Prostate gland (tissue), 2 donors: ENCODE measurements around the gene PLXDC1.

Experiments used
- POLR2A ChIP-seq: fragments of 450-650 bp; IDR thresholded peaks from one replicate; pipeline ENCODE4 v1.6.1; 2016; ENCODE audit warnings: antibody characterized with exemption, mild to moderate bottlenecking
- POLR2AphosphoS5 ChIP-seq: sonication (generic); formaldehyde crosslinking; IDR thresholded peaks from one replicate; pipeline ENCODE4 v1.6.1; 2017; ENCODE audit warnings: antibody characterized with exemption
- TF ChIP-seq, protein P1 (sequence below), 4 experiments: fragments of 200-600 bp in 2 of 4; fragments of 450-650 bp in 2 of 4; sonication (generic) in 2 of 4; IDR thresholded peaks; 1 replicate in 3 of 4; 2 replicates in 1 of 4; pipeline ENCODE4 v1.5.1; 2016 to 2019; ENCODE audit warnings: antibody characterized with exemption in 4 of 4, mild to moderate bottlenecking in 2 of 4, moderate library complexity in 2 of 4

DNA sequence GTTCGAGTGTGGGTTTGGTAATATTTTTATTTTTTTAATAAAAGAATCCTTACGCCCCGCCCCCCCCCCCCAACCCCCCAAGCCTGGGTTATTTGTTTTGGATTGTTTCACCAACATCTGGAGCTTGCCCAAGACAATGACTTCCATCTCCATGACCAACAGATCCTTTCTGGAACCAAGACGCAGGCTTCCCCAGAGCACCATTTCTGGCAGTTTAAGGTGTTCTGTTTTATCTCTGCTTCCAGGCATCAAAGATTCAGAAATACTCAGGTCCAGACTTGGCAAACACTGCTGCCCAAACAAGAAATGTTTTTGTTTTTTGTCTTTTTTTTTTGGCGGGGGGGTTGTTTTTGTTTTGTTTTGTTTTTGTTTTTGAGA, 56.1 kb downstream of the PLXDC1 start:
- TF ChIP-seq, protein P1, sequence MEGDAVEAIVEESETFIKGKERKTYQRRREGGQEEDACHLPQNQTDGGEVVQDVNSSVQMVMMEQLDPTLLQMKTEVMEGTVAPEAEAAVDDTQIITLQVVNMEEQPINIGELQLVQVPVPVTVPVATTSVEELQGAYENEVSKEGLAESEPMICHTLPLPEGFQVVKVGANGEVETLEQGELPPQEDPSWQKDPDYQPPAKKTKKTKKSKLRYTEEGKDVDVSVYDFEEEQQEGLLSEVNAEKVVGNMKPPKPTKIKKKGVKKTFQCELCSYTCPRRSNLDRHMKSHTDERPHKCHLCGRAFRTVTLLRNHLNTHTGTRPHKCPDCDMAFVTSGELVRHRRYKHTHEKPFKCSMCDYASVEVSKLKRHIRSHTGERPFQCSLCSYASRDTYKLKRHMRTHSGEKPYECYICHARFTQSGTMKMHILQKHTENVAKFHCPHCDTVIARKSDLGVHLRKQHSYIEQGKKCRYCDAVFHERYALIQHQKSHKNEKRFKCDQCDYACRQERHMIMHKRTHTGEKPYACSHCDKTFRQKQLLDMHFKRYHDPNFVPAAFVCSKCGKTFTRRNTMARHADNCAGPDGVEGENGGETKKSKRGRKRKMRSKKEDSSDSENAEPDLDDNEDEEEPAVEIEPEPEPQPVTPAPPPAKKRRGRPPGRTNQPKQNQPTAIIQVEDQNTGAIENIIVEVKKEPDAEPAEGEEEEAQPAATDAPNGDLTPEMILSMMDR (IDR thresholded peaks at IDR 0.05) = no peak
- no peak for TF ChIP-seq POLR2A
- TF ChIP-seq POLR2AphosphoS5 = no peak
